Astrocyte of the cerebellum (primary cell): Measurements from ENCODE around the gene UMODL1.

Source experiments
- DNase-seq: peaks from one replicate; pipeline ENCODE4 v3.0.0-alpha.2; 2011; ENCODE audit warnings: low read depth
- H3K4me3 ChIP-seq: 2 replicates; pipeline ENCODE4 v1.5.1; 2011; ENCODE audit warnings: mild to moderate bottlenecking, low read depth, low read length, moderate library complexity
- in situ Hi-C: cut with HindIII; loops from 2 replicates; pipeline ENCODE4 v1.10.0; 2017; ENCODE audit warnings: low sequenced_read_pairs
- TF ChIP-seq, protein P1 (sequence below): IDR thresholded peaks from 2 replicates; pipeline ENCODE4 v1.5.1; 2012; ENCODE audit warnings: low read length, low read depth, moderate library complexity, mild to moderate bottlenecking; ENCODE audit errors: missing control alignments

Gene UMODL1

DNA sequence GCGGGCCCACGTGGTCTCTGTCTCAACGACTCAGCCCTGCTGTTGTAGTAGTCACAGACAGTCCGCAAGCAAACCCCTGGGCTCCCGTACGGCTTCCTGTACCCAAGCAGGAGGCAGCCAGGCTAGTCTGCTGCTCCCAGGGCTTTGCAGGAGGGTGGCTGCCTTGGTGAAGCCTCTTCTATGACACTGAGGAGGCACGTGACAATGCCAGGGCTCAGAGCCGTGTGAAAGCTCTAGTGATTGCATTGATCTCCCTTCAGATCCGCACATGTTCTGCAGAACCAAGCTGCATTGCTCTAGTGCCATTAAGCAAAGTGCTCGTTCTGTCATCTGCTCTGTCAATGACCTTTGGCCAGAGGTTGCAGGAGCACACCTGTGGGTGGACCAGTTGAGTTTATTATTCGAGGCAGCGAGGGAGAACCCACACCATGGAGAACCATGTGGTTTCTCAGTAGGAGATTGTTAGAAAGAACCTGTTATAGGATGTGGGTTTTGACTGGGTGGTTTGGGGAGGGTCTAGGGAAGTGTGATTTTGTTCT, 18.0 kb downstream of the UMODL1 start:
- H3K4me3 ChIP-seq, result no peak overlapping the region
- TF ChIP-seq, protein P1, sequence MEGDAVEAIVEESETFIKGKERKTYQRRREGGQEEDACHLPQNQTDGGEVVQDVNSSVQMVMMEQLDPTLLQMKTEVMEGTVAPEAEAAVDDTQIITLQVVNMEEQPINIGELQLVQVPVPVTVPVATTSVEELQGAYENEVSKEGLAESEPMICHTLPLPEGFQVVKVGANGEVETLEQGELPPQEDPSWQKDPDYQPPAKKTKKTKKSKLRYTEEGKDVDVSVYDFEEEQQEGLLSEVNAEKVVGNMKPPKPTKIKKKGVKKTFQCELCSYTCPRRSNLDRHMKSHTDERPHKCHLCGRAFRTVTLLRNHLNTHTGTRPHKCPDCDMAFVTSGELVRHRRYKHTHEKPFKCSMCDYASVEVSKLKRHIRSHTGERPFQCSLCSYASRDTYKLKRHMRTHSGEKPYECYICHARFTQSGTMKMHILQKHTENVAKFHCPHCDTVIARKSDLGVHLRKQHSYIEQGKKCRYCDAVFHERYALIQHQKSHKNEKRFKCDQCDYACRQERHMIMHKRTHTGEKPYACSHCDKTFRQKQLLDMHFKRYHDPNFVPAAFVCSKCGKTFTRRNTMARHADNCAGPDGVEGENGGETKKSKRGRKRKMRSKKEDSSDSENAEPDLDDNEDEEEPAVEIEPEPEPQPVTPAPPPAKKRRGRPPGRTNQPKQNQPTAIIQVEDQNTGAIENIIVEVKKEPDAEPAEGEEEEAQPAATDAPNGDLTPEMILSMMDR, result no peak
- DNase-seq, result no peak
- in situ Hi-C loops, result loop anchor here (25.0 kb wide), 1 partner anchor 152 kb away; no protein-coding TSS in a partner anchor

DNA sequence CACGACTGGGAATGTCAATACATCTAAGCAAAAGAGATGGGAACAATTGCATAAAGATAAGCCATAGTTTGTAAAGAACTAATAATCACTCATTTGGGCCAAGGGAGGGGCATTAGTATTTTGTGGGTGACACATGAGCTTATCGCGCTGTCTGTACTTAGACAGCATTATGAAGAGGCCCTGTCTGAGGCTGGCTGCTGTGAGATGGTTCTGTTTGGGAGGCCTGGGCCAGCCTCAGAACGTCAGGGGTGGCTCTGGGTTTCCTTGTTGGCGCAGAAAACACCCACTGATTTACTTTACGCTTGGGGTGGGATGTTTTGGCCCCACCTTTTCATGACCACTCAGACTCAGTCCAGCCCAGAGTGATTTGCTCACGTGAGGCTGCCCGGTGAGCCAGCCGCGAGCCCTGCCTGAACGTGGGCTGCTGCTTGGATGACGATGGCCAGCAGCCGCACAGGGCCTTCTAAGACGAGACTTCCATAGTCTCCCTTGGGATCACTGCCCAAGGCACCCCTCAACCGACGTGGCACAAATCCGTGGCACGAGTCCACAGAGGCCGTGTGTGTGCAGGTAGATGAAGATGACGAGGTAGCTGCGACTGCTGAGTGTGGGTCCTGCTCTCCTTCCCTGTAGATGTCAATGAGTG, 18.7 kb downstream of the UMODL1 start:
- in situ Hi-C loops, result loop anchor here (25.0 kb wide), 1 partner anchor 152 kb away; no protein-coding TSS in a partner anchor
- TF ChIP-seq, protein P1, result no peak
- no peak overlapping the region for H3K4me3 ChIP-seq
- no peak for DNase-seq

DNA sequence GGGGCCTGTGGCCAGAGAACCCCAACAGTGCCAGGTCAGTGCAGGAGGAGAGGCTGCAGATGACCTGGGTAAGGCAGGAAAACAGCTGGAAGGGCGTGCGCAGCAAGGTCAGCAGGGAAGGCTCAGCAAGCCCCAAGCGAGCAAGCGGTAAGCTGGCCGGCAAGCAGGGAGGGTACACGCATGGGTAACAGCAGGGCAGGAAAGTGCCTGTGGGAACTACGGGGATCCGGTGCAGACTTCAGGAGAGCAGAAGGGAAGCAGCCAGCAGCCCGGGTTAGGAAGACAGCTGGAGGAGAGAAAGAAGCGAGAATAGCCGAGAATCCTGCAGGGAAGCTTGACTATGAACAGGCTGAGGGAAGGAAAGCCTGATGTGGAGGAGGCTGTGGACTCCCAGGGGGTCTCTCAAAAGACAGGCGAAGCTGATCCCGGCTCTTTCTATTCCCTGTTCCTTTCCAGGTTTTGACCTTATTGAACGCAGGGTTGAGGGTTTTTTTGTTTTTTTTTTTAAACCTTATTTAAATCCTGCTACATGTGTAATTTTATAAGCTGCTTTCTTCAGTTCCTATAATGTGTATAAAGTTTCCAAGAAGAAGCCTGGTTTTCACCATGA, 20.9 kb downstream of the UMODL1 start:
- no peak for DNase-seq
- in situ Hi-C loops, result loop anchor here (25.0 kb wide), 1 partner anchor 155 kb away; no protein-coding TSS in a partner anchor
- TF ChIP-seq, protein P1, result no peak
- H3K4me3 ChIP-seq, result no peak overlapping the region

DNA sequence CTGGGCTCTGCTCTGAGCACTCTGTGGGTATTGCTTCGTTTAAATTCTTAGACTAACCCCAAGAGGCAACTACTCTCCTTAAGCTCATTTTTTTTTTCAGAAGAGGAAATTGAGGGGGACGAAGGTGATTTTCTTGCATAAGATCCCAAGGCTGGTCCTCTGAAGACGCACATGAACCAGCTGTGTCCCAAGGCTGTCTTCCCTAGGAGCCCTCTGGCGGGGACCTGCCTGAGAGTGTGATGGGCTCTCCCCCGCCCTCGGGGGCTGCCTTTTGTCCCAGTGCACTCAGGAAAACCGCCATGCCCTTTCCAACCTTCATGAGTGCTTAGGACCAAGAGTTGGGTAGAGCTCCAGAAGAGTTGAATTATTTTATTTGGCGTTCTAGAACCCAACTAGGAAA, 21.7 kb downstream of the UMODL1 start:
- in situ Hi-C loops, result loop anchor here (25.0 kb wide), 1 partner anchor 155 kb away; no protein-coding TSS in a partner anchor
- no peak overlapping the region for H3K4me3 ChIP-seq
- no peak for DNase-seq
- TF ChIP-seq, protein P1, result no peak

DNA sequence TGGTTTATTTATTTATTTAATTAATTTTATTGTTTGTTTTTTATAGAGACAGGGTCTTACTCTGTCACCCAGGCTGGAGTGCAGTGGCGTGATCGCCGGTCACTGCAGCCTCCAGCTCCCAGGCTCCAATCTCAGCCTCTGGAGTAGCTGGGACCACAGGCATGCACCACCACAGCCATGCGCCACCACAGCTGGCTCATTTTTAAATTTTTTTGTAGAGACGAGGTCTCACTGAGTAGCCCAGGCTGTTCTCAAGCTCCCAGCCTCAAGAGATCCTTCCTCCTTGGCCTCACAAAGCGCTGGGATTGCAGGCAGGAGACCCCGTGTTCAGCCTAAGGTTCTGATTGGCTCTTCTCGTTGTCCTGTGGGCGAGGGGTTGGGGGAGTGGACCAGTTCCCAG, 22.1 kb downstream of the UMODL1 start:
- H3K4me3 ChIP-seq, result no peak overlapping the region
- TF ChIP-seq, protein P1, result no peak
- DNase-seq, result peak; percentile 60
- in situ Hi-C loops, result loop anchor here (25.0 kb wide), 1 partner anchor 156 kb away; no protein-coding TSS in a partner anchor

DNA sequence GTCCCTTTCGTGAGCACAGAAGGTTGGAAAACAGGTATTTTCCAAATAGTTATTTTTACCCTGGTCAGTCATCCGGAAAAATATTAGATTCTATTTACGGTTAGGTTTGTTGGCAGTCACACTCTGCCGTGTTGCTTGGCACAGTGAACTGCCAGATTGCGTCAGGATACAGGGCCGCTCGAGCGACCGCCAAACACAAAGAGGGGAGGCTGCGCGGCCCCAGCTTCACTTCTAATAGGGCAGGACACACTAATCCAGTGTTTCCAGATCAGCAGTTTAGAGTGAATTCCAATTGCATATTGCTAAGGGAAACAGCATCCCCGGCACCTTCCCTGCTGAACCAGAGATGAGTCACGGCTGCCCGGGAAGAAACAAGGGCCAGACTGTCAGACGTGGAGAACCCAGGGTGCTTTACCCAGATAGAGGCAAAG, 22.9 kb downstream of the UMODL1 start:
- TF ChIP-seq, protein P1, result no peak
- DNase-seq, result peak; percentile 98
- in situ Hi-C loops, result loop anchor here (25.0 kb wide), 1 partner anchor 157 kb away; no protein-coding TSS in a partner anchor
- H3K4me3 ChIP-seq, result no peak overlapping the region
